Measurements from ENCODE around the gene TIMELESS.

Gene TIMELESS

DNA sequence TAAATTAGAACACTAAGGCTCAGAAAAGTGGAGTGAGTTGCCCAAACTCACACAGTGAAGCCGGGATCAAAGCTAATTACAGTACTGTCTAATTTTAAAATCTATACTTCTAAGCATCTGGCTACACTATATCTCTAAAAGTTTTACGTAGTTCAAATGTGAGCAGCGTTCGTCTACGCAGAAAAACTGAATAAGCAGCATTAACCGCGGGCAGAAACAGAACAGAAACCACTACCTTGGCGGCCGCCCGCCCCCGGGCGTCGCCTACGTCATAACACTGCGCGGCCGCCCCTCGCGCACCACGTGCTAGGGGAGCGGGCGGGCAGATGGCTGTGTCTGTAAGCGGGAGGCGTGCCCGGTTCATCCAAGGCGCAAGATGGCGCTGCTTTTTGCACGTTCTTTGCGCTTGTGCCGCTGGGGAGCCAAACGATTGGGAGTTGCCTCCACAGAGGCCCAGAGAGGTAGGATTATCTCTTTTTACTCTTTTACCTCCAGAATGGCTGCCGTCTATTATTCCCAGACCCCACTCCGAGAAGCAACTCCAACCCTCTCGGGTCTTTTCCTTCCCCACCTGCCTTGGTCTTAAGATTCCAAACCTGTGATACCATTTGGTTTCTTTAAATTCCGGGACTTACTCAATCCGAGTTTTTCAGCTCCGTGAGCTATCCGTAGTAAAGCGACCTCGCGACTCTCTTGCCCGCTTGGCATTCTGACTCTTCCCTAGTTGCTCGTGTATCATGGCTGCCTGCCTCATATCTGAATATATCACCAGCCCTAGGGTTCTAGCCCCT lies 19.2 kb upstream of the TIMELESS start, which contains the start of gene SPRYD4:
Gene SPRYD4, plus strand, starts transcription at position 363 of the 791 bp plus-strand sequence. Its CDS starts 14 bp downstream, at position 377.
- DNase-seq = peak; percentile 98

DNA sequence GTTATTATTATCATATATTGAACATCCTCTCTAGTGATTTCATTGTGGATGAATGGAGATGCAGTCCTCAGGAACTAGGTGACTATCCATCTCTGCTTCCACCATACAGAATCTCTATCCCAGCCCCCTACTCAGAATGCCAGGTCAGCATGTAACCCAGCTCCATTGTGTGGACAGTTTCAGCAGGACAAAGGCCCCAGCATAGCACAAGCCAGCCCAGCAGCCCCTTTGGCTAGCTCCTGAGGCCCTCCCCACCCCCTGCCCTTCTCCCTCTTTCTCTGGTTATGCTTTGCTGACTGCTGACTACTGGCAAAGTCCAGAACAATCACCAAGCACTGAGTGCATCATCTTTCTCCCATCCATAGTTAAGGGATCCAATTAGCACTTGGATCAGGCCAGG lies 13.3 kb upstream of the TIMELESS start:
- DNase-seq = no peak

DNA sequence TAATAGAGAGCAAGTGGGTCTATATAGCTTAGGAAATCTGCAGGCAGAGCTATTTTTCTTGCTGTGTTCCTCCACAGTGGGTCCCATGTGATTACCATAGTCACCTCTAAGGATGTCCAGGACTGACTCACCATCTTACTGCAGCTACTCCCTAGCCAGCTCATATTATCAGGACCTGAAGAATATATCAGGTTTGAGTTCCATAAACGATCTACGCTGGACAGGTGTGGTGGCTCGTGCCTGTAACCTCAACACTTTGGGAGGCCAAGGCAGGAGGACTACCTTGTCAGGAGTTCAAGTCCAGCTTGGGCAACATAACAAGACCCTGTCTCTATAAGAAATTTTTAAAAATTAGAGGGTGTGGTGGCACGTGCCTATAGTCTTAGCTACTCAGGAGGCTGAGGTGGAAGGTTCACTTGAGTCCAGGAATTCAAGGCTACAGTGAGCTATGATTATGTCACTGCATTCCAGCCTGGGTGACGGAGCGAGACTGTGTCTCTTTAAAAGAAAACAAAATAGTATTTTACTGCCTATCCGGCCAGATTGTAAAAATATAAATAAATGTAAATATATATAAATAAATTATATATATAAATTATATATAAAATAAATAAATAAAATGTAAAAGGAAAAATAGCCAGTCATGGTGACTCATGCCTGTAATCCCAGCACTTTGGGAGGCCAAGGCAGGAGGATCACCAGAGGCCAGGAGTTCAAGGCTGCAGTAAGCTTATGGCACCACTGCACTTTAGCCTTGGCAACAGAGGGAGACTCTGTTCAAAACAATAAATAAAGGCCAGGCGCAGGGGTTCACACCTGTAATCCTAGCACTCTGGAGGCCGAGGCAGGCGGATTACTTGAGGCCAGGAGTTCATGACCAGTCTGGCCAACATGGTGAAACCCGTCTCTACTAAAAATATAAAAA lies 12.3 kb upstream of the TIMELESS start:
- DNase-seq = no peak

DNA sequence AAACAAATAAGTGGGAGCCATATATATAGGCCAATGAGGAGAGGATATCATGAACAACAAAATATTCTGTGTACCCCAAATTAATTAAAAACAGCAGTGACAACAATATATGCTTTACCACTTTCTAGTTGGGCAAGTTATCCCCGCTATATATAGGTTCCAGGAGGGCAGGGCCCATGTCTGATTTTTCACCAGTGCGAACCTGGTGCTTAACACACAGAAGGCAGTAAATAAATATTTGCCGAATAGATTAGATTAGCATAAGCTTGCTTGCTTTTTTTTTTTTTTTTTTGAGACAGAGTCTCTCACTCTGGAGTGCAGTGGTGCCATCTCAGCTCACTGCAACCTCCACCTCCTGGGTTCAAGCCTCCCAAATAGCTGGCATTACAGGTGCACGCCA lies 8.6 kb upstream of the TIMELESS start:
- DNase-seq = peak; percentile 47

DNA sequence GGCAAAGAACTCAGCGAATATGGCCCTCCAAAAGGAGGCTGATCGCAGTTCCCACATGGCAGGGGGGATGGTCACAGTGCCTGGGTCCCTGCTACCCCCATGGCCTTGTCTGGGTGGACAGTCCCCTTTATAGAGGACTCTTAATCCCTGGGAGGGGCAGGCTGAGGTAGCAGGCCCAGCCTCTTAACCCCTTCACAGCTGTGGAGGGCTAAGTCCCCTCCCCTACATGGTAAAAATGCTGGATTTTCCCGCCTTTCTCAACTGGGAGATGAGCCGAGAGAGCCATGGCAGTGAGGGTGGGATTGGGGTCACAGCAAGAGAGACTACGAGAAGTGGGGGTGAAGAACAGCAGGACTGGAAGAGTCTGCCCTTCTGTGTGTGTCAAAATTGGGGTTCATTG lies 5.3 kb upstream of the TIMELESS start, which contains the start of gene MIP:
Gene MIP, minus strand, starts transcription at position 101 of the 400 bp plus-strand sequence. Its CDS starts 44 bp downstream, at position 57.
- no peak for DNase-seq

DNA sequence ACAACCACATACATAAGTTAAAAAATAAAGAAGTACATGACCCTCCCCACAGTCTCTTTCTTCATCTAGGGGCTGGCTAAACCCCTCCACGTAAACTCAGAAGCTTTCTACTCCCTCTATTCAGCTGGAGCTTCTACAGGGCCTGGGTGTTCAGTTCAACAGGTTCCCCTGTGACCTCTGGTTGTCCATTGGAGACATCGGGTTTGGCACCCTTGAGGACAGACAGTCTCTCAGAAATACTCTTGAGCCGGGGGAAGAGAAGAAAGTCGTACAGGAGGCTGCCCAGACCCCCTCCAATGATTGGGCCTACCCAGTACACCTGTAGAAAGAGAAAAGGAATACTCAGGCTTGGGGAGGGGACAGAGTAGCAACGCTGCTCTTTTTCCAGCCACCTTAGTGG lies 1.9 kb upstream of the TIMELESS start:
- DNase-seq = no peak

DNA sequence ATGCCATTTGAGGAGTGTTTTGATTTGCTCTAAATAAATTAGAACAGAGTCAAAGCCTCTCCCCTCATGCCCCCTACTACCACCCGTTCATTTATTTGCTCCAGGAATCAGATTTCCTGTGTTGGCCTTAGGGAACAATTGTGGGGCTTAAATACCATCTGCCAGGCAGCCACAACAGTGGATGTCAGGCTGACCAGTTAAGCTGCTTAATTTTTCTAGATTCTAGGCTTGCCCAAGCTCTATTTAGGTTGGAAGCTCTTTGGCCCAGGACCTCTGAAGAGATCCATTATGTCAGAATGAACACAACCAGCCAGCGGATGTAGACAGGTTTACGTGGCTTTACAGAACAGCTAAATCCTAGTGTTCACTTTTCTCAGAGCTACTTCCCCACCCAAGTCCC lies 1.0 kb upstream of the TIMELESS start:
- DNase-seq = no peak

- peak; percentile 44 for DNase-seq
Observed at GRCh38 chr12:56449622-56449984, 377 bp upstream of the TIMELESS start.

DNA sequence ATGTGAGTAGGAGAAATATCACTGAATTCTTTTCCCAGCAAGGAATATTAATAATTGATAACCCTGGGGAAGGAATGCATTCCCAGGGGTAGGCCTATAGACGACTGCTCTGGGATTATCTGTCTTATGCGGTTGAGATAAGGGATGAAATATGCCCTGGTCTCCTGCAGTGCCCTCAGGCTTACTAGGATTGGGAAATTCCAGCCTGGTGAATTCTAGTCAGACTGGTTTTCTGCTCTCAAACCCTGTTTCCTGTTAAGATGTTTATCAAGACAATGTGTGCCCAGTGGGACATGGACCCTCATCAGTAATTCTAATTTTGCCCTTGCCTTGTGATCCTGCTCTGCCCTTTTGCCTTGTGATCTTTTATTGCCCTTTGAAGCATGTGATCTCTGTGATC lies 6.0 kb downstream of the TIMELESS start:
- peak; percentile 32 for DNase-seq

GRCh38 chr12:56437430-56438176 lies 11.6 kb downstream of the TIMELESS start:
- DNase-seq = no peak

DNA sequence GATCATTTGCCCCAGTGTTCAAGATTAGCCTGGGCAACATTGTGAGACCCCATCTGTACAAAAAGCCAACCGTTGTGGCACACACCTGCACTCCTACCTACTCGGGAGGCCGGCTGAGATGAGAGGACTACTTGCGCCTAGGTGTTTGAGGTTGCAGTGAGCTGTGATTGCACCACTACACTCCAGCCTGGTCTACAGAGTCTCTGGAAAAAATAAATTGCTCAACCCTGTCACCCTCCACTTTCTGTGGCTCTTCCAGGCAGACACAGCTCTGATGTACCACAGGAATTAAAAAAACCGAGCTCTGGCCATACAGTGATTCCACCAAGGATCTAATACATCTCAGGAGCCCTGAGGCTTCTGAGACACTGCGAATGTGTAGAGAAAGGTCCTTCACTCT lies 14.4 kb downstream of the TIMELESS start:
- no peak for DNase-seq

DNA sequence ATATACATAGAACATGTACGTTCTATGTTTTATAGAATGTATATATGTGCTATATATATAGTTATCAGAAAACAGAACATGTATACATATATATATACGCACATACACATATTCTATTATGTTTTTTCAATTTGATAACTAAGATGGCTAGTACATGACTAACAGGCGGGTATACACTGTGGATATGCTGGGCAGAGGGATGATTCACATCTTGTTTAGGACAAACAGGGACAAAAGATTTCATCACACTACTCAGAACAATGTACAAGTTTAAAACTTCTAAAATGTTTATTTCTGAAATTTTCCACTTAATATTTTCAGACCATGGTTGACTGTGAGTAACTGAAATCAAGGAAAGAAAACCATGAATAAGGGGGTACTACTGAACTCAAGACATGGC lies 17.4 kb downstream of the TIMELESS start:
- no peak for DNase-seq

DNA sequence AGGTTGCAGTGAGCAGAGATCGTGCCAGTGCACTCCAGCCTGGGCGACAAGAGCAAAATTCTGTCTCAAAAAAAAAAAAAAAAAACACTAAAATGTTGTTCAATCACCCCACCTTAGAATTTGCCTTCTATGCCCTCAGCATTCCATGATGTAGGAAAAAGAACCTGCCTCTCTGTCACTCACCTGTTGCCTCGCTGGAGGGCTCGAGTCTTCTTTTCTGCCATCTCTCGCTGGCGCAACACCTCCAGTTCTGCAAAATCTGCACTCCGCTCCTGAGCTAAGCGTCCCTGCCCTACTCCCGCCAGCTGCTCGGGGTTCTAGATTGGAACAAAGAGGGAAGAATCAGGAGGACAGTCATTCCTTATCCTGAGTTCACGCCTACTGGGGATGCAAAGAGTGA lies 17.9 kb downstream of the TIMELESS start:
- no peak for DNase-seq

DNA sequence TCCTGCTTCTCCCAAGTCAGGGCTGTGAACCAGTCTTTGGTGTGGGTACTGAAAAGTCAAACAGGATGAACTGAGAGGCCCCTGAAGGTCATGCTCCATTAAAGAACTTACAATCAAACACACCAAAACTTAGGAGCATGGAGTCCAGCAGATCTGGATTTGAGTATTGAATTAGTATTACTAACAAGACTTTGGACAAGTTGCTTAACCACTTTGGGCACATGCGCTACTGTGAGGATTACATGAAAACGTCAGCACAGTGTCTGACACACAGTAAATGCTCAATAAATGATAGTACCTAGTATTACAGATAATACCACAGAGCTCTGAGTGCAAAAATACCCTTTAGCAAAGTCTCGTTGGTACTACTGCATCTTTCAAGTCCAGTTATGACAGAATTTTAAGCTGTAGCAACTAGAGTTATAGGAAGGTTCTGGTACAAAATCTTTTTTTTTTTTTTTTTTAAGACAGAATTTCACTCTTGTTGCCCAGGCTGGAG lies 23.2 kb downstream of the TIMELESS start:
- DNase-seq = no peak

- no peak for DNase-seq
Observed at GRCh38 chr12:56425193-56425592, 24.0 kb downstream of the TIMELESS start.

DNA sequence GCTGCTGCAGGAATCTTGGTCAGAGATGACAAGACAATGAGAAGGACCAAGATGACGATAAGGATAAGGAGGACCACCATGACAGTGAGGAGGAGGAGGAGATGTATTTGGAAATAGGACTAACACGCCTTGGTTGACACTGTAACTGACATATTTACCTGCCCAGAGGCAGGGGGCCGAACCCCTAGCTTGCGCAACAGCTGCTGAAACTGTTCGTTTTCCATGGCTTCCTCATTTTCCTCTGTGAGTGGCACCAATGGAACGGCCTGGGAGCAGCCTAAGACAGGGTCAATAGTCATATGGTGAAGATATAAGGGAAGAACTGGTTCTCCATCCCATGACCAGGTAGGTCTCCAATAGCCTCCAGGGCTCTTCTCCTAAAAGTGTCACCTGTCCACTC lies 28.8 kb downstream of the TIMELESS start:
- DNase-seq = no peak

GRCh38 chr12:56417739-56418138 lies 31.5 kb downstream of the TIMELESS start:
- no peak for DNase-seq

DNA sequence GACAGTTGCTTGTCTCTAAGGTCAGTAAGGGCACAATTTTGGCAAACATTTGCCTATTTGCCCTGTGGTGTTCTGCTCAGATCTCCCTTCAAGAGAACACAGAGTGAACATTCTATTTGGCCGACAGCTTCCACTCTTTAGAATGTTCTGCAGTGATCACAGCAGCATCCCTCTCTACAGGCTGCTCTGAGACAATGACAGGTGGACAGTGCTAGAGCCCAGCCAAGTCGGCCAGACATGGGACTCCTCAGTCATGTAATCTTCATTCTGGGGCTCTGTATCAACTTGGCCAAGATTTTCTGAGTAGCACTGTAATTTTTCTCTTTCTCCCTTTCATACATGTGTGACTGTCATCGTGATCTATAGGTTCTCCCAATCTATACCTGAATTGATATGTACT lies 34.8 kb downstream of the TIMELESS start:
- no peak for DNase-seq

- no peak for DNase-seq
Observed at GRCh38 chr12:56413392-56413791, 35.8 kb downstream of the TIMELESS start.

DNA sequence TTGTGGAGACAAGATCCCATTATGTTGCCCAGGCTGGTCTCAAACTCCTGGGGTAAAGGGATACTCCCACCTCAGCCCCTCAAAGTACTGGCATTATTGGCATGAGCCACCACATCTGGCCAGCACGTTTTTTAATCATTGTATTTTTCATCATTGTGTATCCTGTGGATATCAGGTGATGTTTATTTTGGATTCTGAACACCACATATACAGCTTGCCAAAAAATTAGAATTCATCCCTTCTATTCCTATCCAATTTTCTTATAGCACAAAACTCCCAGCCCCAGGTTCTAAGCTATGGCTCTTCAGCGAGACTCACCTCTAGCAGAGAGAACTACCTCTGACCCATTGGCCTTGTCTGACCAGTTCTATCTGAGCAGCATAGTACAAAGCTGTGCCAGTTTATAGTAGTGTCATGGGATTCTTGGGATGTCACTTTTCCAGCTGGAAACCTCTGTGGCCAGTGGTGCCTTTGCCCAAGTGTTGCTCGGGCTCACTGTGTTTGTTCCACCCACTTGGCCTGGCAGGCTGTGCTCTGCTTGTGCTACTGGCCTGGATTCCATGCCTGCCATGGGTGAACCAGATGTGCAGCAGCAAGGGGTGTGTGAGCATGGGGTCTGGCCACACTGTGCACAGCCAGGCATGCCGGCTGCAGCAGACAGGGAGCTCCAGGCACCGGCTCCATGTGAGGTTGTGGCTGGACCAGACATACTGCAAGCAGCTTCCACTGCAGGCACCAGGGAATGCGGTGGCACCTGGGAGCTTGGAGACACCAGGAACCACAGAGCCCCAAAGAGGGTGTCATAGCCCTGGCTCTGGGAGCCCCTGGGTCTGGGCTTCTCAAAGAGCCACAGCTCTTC lies 37.2 kb downstream of the TIMELESS start:
- no peak for DNase-seq

DNA sequence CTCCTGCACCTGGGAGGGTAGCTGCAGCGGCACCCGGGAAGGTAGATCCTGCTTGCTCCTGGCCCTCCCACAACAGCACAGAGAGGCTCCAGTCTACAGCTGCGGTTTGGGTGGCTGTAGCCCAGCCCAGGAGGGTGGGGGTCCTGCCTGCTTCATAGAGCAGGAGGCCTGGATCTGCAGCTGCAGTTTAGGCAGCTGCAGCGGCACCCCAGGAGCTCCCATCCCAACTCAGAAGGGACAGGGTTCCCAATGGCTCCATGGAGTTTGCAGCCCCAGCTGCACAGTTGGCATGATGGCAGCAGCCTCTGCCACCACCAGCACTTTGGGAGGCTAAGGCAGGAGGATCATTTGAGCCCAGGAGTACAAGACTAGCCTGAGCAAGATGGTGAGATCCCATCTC lies 38.5 kb downstream of the TIMELESS start:
- no peak for DNase-seq
